ENCODE results near the gene PVALEF.
"Not testable (repeated sequence)": the region's sequence is repeated elsewhere in the genome, so short reads cannot be mapped to it uniquely, and the experiment has no call there.

PVALEF gene

DNA sequence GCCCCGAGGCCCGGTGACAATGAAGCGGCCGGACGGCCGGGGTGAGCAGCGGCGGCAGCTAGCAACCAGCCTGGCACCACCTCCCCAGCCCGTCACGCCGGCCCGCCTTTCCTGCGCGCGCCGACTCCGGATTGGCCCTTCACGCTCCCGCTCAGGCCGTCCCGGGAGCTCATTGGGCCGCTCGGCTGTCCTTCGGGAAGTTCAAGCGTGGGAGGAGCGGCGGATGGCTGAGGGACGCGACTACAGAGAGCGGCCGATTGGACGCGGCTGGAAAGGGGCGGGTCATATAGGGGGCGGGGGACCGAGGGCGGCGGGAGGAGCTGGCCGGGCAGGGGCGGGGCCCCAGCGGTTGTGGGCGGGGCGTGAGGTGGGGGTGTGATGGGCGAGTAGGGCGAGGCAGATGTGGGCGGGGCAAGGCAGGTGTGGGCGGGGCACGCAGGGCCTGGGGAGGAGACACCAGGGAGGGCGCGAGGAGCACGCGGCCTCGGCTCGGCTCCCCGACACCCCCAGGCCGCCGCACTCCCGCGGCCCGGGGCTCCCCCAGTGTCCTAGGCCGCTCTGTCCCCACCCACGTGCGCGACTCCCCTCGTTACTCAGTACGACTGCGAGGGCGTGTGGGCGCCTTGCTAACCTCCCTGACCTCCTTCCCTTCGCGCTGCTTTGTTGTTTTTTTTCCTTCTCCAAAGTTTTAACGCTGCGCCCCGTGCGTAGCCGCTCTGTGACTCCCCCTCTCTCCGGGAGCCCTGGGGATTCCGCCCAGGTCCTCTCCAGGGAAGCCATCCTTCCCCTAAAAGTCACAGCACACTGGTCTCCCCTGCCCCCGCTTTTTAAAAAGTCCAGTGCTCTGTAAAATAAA, 57.8 kb downstream of the PVALEF start, which contains the start of gene CEP131:
Gene CEP131 (minus strand): TSS at position 60 of the 856 bp plus-strand sequence. CDS start 2,909 bp downstream, outside the sequence.
- peak; percentile 86 for FAIRE-seq

- no peak for FAIRE-seq
Observed at GRCh38 chr17:81223762-81224130, 58.4 kb downstream of the PVALEF start.

GRCh38 chr17:81227630-81228029, 62.3 kb downstream of the PVALEF start:
- FAIRE-seq = not testable (repeated sequence)

DNA sequence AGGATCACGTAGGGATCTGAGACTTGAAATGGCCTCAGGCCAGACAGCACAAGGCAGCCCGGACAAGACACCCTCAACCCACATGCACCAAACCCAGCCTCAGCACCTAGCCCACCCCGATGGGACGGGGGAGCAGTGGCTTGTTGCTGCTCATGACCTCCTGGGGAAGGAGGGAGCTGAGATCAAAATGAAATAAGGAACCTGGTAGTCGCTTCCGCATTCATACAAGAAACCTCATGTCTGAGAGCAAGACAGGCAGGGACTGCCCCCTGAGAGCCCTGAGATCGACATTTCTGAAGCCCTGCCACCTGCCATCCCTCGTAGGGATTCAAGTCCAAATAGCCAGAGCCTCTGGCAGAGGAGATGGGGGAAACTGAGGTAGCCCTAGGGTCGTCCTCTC, 63.1 kb downstream of the PVALEF start:
- no peak for FAIRE-seq

- no peak for FAIRE-seq
Observed at GRCh38 chr17:81228834-81229665, 63.7 kb downstream of the PVALEF start.

GRCh38 chr17:81229666-81229920, 64.3 kb downstream of the PVALEF start:
- FAIRE-seq = no peak

DNA sequence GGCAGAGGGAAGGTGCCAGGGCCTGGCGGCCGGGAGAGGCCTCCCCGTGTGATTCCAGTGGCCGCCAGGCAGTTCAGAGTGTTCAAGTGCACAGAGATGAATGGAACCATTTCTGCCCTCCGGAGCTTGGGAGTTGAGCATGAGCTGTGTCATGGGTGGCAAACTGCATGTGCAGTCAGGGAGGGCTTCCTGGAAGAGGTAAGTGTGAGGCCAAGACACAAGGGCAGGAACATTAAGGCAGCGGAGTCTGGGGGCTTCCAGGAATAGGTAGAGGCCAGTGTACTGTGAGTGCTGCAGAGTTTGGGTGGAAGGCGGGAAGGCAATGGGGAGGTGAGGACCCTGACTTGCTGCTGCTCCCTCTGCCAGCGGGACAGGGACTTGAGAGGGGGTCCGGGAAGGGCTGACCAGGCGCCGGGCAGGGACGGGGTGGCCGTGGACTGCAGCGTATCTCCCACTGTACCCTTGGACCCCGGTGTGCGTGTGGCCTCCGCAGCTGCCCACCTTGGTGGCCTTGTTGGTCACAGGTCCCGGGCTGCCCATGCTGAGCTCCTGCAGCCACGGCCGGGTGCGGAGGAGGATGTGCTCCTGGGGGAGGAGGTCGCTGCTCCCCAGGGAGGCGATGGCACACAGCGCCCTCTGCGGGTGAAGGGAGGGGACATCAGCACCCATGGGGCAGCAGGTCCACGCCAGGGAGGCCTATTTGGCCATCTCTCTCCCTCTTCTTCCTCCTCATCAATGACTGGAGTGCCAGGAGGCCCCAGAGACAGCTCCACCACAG, 64.9 kb downstream of the PVALEF start:
- no peak for FAIRE-seq

DNA sequence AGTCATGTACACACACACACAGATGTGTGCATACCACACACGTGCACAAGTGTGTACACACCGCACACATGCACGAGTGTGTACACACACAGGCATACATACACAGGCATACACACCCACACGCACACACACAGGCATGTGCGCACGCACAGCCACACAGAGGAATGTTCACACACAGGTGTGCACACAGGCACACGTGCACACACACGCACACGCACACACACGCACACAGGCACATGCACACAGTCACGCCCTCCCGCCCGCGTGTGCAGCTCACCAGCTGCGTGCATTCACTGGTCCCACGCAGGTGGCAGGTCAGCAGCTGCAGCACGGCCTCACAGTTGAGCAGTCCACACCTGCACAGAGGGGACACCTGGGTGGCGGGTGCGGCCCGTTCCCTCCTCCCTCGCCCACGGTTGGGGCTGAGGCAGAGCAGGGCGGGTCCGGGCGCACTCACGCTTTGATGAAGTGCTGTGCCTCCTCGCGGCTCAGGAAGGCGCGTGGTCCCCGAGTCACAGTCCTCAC, 65.9 kb downstream of the PVALEF start:
- FAIRE-seq = no peak

DNA sequence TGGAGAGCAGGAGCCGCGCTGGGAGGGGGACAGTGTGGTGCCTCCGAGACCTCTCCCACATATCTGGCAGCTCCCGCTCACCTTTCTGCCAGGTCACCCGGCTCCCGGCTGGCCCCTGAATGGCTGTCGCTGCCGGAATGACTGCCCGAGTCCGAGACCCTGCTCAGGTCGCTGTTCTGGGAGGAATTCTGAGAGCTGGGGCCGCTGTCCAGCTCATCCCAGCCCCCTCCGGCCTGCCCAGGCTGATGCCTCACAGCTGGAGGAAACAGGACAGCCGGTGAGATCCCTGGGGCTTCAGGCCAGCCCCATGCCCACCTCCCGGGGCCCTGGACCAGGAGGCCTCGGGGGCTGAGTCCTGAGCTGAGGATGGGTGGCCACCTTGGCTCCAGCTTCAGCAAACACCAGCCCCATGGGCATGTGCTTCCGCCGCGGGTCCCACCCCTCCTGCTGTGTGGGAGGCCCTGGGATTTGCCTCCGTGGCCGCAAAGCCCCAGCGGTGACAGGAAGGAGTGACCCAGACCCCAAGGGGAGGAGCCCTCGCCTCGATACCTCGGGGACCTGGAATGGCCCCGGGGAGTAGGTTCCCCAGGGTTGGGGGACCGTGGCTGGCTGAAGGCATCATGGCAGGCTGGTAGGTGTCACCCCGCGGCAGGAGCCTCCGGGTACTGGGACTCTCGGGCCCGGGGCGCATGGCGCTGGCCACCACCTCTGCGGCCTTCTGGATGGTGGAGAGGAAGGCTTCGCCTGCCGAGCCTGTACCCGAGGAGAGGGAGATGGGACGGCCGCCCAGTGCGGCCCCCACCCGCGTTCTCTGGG, 66.7 kb downstream of the PVALEF start:
- FAIRE-seq = no peak
